CD4-positive, alpha-beta T cell treated with Interleukin-10 for 1 hour (primary cell): Measurements from ENCODE around the gene KIF15.
"Not testable (repeated sequence)": the region's sequence is repeated elsewhere in the genome, so short reads cannot be mapped to it uniquely, and the experiment has no call there.

ENCODE experiments used
- DNase-seq: peaks from one replicate; pipeline ENCODE4 v3.0.0-alpha.2; 2020

The KIF15 gene, protein sequence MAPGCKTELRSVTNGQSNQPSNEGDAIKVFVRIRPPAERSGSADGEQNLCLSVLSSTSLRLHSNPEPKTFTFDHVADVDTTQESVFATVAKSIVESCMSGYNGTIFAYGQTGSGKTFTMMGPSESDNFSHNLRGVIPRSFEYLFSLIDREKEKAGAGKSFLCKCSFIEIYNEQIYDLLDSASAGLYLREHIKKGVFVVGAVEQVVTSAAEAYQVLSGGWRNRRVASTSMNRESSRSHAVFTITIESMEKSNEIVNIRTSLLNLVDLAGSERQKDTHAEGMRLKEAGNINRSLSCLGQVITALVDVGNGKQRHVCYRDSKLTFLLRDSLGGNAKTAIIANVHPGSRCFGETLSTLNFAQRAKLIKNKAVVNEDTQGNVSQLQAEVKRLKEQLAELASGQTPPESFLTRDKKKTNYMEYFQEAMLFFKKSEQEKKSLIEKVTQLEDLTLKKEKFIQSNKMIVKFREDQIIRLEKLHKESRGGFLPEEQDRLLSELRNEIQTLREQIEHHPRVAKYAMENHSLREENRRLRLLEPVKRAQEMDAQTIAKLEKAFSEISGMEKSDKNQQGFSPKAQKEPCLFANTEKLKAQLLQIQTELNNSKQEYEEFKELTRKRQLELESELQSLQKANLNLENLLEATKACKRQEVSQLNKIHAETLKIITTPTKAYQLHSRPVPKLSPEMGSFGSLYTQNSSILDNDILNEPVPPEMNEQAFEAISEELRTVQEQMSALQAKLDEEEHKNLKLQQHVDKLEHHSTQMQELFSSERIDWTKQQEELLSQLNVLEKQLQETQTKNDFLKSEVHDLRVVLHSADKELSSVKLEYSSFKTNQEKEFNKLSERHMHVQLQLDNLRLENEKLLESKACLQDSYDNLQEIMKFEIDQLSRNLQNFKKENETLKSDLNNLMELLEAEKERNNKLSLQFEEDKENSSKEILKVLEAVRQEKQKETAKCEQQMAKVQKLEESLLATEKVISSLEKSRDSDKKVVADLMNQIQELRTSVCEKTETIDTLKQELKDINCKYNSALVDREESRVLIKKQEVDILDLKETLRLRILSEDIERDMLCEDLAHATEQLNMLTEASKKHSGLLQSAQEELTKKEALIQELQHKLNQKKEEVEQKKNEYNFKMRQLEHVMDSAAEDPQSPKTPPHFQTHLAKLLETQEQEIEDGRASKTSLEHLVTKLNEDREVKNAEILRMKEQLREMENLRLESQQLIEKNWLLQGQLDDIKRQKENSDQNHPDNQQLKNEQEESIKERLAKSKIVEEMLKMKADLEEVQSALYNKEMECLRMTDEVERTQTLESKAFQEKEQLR (N-terminal part only)

DNA sequence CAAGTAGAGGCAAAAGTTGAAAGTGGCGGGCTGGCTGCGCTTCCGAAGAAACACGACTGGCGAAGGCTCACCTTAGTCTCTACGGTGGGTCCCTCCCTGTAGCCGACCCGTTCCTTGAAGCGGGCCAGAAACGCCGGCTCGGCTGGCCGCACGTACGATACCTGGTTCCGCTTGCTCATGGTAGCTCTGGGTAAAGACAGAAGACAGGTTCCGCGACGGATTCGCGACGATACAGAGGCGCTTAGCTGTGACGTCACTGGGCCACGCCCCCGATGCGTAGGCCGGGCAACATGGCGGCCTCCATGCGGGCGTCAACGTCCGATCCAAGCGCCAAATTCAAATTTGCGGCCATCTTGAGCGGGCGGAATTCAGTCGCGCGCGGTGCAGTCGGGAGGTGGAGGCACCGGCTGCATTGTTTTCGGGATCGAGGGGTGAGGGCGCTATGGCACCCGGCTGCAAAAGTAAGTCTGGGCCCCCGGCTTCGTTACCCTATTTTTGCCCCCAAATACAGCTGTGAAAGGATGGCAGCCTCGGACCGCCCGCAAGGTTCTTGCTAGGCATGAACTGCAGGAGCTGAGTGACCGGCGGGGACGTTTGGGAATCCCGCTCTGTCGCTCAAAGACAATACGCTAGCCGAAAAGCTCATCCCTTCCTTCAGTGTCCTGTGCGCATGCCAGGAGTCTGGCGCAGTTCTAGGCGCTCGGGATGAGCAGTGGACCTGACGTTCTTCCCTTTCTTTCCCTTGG, at the start of gene KIF15, which contains the start of gene KIAA1143:
Gene KIF15, plus strand, starts transcription at position 371 of the 746 bp plus-strand sequence. Its CDS starts 72 bp downstream, at position 443.
Gene KIAA1143, minus strand, starts transcription at position 196 of the 746 bp plus-strand sequence. Its CDS starts 17 bp downstream, at position 179.
- peak; percentile 96 for DNase-seq

DNA sequence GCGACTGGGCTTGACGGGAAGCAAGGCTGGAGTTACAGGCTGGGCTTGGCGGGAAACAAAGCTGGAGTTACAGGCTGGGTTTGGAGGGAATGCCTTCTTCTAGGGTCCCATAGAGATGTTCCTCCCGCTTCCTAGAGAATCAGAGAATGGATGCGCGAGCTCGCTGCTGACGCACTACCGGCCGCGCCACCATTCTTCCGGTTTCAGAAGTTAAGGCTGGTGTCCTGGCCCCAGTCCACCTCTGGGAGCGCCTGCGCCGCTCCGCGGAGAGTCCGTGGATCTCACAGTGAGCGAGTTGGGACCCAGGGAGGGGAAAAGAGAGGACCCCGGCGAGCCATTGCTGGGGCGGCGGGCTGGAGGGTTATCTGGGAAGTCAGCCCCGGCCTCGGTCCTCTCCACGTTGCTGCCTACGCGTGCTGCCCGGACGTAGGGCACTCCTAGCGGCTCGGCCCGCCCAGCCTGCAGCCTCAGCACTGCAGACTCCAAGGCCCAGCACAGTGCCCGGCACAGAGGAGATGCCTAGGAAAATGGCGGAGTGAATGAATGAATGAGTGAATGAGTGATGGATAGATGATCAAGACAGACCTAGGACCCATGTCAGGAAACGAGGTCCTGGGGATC, 49.0 kb upstream of the KIF15 start, which contains the start of gene ZNF502:
Gene ZNF502, plus strand, starts transcription at position 206 of the 621 bp plus-strand sequence. CDS start 7,602 bp downstream, outside the sequence.
- peak; percentile 56 for DNase-seq

DNA sequence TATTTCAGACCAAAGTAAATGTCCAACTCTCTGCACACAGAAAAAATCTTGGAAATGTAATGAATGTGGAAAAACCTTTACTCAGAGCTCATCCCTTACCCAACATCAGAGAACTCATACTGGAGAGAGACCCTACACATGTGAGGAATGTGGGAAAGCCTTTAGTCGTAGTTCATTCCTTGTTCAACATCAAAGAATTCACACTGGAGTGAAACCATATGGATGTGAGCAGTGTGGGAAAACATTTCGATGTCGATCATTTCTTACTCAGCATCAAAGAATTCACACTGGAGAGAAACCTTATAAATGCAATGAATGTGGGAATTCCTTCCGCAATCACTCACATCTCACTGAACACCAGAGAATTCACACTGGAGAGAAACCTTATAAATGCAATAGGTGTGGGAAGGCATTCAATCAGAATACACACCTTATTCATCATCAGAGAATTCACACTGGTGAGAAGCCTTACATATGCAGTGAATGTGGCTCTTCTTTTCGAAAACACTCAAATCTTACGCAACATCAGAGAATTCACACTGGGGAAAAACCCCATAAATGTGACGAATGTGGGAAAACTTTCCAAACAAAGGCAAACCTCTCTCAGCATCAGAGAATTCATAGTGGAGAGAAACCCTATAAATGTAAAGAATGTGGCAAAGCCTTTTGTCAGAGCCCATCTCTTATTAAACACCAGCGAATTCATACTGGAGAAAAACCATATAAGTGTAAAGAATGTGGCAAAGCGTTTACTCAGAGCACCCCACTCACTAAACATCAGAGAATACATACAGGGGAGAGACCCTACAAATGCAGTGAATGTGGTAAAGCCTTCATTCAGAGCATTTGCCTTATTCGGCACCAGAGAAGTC, 40.1 kb upstream of the KIF15 start:
- DNase-seq: no peak

DNA sequence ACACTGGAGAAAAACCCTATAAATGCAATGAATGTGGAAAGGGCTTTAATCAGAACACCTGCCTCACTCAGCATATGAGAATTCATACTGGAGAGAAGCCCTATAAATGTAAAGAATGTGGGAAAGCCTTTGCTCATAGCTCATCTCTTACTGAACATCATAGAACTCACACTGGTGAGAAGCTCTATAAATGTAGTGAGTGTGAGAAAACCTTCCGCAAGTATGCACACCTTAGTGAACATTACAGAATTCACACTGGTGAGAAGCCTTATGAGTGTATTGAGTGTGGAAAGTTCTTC, 39.5 kb upstream of the KIF15 start:
- DNase-seq: no peak

DNA sequence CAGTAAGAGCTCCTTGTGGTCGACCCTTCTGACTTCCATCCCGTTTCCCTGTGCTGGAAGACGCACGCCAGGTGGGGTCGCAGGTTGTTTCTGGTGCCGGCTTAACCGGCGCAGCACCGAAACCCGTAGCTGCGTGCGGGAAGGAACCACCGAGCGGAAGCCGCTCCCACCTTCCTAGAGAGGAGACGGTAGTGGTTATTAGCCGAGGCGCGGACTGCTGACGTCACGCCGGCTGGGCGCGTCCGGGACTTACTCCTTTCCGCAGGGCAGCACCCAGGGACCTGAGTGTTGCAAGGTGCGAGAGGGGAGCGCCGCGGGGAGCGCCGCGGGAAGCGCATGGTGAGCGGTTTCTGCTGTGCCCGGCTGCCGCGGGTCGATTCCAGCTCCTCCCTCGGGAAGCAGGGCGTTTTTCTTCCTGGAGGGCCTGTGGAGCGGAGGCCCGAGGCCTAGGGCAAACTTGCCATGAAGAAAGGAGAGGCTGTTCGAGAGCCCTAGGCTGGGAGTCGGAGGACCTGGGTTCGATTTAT, 32.1 kb upstream of the KIF15 start, which contains the start of gene ZNF501:
Gene ZNF501, plus strand, starts transcription at position 252 of the 527 bp plus-strand sequence. CDS start 4,787 bp downstream, outside the sequence.
- peak; percentile 87 for DNase-seq

DNA sequence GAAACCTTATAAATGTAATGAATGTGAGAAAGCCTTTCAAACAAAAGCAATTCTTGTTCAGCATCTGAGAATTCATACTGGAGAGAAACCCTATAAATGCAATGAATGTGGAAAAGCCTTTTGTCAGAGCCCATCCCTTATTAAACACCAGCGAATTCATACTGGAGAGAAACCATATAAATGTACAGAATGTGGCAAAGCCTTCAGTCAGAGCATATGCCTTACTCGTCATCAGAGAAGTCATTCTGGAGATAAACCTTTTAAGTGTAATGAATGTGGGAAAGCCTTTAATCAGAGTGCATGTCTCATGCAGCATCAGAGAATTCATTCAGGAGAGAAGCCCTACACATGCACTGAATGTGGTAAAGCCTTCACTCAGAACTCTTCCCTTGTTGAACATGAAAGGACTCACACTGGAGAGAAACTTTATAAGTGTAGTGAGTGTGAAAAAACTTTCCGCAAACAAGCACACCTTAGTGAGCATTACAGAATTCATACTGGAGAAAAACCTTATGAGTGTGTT, 26.9 kb upstream of the KIF15 start:
- no peak for DNase-seq

DNA sequence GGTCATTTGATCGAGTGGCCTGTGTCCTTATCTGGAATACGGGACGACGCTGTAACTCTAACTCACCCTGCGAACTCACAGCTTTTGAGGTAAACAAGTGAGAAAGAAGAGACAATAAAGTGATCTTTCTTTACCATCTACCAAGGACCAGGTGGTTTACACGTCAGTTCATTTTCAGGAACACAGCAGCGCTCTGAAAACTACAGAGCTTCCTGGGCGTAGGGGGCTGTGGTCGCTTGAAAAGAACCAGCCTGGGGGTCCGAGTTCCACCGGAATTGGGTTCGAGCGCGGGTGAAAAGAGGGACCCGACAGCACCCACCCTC, 532 bp upstream of the KIF15 start:
- DNase-seq: no peak

DNA sequence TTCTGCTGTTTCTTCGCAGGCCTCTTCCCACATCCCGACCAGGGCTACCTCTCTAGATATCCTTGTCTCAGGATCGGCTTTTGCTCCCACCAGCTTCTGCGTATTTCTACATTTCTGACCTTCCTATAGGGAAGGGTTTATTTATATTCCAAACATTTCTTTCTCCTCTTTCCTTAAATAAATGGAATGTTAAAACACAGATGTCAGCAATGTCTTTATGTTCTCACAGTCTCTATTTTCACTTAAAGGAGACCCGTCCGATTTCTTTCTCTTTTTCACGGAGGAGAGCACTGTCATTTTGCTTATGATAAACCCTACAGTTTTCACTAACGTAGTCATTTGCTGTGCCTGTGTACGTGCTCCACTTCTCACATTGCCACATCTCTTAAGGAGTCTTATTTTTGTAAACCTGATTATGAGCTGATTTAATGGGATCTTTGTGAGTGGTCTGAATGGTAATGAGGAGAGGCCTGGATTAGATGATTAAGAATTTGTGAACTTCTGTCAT, 630 bp downstream of the KIF15 start:
- DNase-seq: no peak

DNA sequence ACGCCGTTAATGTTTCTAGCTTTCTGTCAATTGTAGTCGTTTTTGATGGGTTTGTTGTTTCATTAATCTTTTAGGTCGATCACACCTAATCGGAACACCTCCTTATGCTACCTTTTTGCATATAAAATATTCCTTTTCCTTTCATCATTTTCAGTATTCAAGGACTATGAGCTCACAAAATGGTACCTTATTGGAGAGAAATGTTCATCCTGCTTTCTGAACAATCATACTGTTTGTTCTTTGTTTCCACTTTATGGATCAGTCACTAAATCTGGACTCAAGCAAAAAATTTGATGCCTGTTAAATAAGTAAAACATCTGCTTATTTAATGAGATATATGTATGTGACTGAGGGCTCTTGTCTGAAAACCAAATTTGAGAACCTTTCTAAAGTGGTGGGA, 1.1 kb downstream of the KIF15 start:
- no peak for DNase-seq

DNA sequence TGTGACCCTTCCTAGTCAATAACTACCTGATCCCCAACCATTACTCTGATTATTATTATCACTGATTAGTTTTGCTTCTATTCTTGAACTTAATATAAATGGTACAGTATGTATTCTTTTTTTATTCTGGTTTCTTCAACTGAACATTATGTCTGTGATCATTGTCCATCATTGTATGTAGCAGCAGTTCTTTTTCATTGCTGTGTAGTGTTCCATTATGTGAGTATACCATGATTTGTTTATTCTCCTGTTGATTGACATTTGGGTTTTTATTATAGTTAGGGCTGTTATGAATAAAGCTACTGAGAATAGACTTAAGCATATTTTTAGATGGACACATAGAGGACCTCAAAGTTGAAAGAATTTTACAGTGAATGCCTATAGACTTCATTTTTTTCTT, 2.7 kb downstream of the KIF15 start:
- no peak for DNase-seq

DNA sequence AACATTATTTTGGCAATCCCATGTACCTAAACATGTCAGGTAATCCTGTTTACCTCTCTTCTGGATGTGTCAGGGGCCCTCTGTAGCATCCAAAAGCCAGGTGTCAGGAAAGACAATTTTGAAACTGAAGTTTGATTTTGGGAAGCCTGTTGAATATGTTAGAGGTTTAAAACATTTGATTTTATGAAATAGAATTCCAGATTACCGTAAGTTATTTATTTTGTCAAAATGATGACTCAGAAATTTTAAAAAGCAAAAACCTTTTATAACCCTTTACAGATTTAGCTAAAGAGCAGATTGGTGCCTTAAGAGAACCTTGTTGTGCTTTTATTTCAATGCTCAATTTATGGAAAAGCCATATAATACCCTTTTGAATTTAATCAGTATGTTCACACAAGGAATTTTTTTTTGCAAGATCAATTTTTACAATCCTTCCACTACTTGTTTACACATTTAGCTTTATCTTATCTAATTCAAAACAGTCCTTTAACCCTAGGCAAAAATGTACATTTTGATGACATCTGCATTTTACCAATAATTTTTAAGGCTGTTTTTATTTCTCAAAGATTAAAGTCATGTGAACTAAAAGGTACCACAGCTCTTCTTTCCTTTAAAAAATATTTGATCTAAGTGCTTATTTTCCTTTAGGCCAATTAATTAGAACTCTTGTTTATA, 10.0 kb downstream of the KIF15 start:
- DNase-seq: no peak

DNA sequence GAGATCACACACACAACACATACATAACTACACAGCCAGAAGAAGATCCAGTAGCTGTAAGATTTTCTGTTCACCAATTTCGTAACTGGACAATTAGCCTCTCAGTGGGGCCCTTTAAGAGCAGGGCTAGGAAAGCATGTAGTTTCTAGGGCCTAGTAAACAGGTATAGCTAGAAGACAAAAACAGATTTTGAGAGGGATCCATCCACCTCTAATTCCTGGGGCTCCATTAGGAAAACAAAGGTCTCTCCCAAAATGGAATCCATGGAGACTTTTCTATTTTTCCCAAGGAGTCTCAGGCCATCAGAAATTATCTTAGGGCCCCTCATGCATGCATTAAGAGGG, 10.5 kb downstream of the KIF15 start:
- no peak for DNase-seq

DNA sequence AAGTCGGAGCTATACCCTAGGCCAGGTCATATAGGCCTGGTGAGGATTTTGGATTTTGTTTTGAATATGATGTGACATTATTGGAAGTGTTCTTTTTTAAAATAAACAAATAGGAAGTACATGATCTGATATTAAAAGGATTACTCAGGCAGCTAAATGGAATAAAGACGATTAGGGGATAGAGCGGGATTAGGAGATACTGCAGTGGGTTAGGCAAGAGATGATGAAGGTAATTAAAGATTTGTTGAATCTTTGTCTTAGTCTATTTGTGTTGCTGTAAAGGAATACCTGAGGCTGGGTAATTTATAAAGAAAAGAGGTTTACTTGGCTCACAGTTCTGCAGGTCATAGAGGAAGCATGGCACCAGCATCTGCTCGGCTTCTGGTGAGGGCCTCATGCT, 21.3 kb downstream of the KIF15 start:
- DNase-seq: no peak

DNA sequence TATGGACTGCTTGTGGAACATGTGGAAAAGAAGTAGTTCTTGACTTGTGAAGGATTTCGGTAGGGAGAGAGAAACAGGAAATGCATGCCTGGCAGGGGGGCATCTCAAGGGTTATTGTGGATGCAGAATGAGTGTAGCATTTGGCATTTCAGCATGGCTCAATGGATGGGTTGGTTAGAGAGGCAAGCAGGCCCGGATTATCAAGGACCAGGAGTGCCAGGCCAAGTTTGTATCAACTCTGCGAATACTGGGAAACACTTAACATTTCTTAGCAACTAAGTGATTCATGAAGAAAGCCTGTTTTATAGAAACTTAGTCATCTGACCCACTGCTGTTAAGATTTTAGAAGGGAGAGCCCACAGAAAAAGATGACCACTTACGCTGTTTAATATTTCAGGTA, 33.6 kb downstream of the KIF15 start:
- no peak for DNase-seq

DNA sequence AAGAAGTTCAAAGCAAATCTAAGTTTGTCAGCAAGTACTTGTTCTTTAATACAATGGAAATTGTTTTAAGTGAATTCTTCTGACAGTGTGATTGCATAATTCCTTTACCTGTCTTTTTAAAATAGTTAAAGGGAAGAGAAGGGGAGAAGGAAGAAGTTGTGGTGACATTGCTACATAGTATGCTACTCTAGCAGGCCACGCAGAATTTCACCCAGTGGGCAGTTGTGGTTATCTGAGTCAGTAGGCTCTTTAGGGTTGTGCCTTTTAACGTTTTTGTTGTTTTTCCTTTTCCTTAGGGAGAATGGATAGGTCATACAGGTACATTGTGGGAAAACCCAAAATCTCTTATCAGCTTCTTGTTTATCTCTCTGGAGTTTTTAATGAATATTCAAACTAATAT, 40.4 kb downstream of the KIF15 start:
- DNase-seq: no peak

DNA sequence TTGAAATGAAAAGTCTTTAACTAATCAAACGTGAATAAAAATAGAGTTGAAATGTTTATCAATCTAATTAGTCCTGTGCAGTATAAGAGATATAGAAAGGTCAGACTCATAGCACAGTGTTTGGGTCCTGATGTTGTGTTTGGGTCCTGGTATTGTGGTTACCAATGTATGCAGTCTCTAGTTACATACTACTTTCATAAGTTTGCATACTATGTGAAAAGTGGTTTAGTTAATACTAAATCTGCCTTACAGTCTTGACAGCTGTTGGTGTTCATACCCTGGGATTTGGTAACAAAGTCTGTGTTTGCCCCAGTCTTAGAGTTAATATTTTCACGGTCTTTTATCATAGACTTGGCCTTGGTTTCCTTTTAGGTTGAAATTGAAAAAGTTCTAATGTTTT, 41.7 kb downstream of the KIF15 start:
- no peak for DNase-seq

DNA sequence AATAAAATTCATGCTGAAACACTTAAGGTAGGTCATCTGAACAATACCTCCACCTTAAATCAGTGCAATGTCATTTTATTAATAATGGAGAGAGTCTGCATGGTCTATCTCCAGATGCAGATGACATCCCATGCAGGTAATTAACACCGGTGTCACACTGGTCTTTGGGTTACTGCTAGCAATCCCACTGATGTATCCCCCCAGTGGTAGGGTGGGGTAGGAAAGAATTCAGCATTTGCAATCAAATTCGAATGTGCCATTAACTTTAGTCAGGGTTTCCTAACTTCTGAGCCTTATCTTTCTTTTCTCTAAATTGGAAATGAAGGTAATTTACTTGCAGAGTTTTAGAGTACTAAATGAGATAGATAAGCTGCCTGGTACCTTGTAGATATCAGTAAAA, 44.4 kb downstream of the KIF15 start:
- DNase-seq: no peak

DNA sequence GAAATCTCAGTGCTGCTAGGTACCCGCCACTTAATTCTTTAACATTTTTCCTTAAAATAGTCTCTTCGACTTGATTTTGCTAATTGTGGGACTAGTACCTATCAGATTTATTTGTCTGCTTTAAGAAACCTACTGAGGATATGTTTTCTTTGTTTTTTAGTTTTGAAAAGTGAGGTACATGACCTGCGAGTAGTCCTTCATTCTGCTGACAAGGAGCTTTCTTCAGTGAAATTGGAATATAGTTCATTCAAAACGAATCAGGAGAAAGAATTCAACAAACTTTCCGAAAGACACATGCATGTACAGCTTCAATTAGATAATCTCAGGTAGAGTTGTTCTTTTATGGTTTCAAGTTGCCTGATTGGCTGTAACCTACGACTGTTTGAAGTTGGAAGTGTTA, 53.2 kb downstream of the KIF15 start:
- no peak for DNase-seq

DNA sequence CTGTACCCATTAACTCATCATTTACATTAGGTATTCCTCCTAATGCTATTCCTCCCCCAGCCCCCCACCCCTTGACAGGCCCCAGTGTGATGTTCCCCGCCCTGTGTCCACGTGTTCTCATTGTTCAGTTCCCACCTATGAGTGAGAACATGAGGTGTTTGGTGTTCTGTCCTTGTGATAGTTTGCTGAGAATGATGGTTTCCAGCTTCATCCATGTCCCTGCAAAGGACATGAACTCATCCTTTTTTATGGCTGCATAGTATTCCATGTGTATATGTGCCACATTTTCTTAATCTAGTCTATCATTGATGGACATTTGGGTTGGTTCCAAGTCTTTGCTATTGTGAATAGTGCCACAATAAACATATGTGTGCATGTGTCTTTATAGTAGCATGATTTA, 54.7 kb downstream of the KIF15 start:
- not testable (repeated sequence) for DNase-seq
